Lower leg skin (tissue), 4 donors: ENCODE measurements around the gene RASGEF1B. TPM values are rescaled to one million over a fixed set of nuclear protein-coding genes. Genes with fewer than 3 reads are reported as not detected.

Experiments used
- DNase-seq, 2 donors: peaks; one replicate each; pipeline ENCODE4 v3.0.0-alpha.2; 2019; ENCODE audit warnings: low spot score in 2 of 2
- H3K4me3 ChIP-seq: fragments of 200-600 bp; sonication (generic); 2 replicates; pipeline ENCODE4 v1.5.1; 2017; ENCODE audit warnings: mild to moderate bottlenecking, low read depth; ENCODE audit not compliant: poor library complexity, severe bottlenecking
- CTCF ChIP-seq, 3 donors: fragments of 450-650 bp; IDR thresholded peaks; one replicate each; pipeline ENCODE4 v1.5.1; 2016; ENCODE audit warnings: antibody characterized with exemption in 3 of 3, mild to moderate bottlenecking in 3 of 3, moderate library complexity in 2 of 3
- POLR2A ChIP-seq, 2 donors: fragments of 450-650 bp; IDR thresholded peaks; one replicate each; pipeline ENCODE4 v1.6.1; 2016 to 2017; ENCODE audit warnings: antibody characterized with exemption in 2 of 2, mild to moderate bottlenecking in 1 of 2, moderate library complexity in 1 of 2
- WGBS, 2 donors: methylation state at CpG; one replicate each; pipeline ENCODE4 v1.1.5; 2018; 5-methylcytosine and 5-hydroxymethylcytosine counted together
- intact Hi-C: fragments of 100-400 bp; cut with DNase I; formaldehyde crosslinking; loops from one replicate; pipeline ENCODE4 v1.15.0; 2023; ENCODE audit warnings: low total_unique reads
- total RNA-seq, 4 donors: library from RNA; depleted of rRNA; stranded (reverse); fragments of >200 nt; gene quantifications; one replicate each; pipeline ENCODE4 v1.1.0, GENCODE V29; 2016

RASGEF1B gene
- total RNA-seq, 4 donors from 2014 or later = 53.7 to 58.2 (median 57.6) TPM

- TF ChIP-seq CTCF (IDR thresholded peaks at IDR 0.05) (no peak), POLR2A (IDR thresholded peaks at IDR 0.05) (no peak)
- intact Hi-C loops = no loop called here
- H3K4me3 ChIP-seq = no peak overlapping the region
- DNase-seq = no peak
- 72 to 73% methylated on average over 4 of the region's 4 CpGs for WGBS, 2 donors
Observed at GRCh38 chr4:81453024-81453423, 18.7 kb downstream of the RASGEF1B start.

GRCh38 chr4:81452452-81453006, 19.2 kb downstream of the RASGEF1B start:
- no peak overlapping the region for H3K4me3 ChIP-seq
- TF ChIP-seq CTCF (IDR thresholded peaks at IDR 0.05) (no peak), POLR2A (IDR thresholded peaks at IDR 0.05) (no peak)
- DNase-seq = no peak
- intact Hi-C loops = no loop called here
- WGBS, 2 donors = 64 to 78% methylated on average over 1 of the region's 1 CpG

GRCh38 chr4:81449015-81449414, 22.7 kb downstream of the RASGEF1B start:
- no peak for TF ChIP-seq POLR2A (IDR thresholded peaks at IDR 0.05)
- TF ChIP-seq CTCF (IDR thresholded peaks at IDR 0.05) = no peak
- DNase-seq = no peak
- intact Hi-C loops = no loop called here
- H3K4me3 ChIP-seq = no peak overlapping the region
- WGBS, 2 donors = 74 to 81% methylated on average over 6 of the region's 6 CpGs

GRCh38 chr4:81447566-81448229, 24.0 kb downstream of the RASGEF1B start:
- 84 to 86% methylated on average over 10 of the region's 10 CpGs for WGBS, 2 donors
- H3K4me3 ChIP-seq = no peak overlapping the region

GRCh38 chr4:81446634-81447033, 25.1 kb downstream of the RASGEF1B start:
- no peak overlapping the region for H3K4me3 ChIP-seq
- 72 to 81% methylated on average over 1 of the region's 1 CpG for WGBS, 2 donors
- DNase-seq = no peak
- intact Hi-C loops = no loop called here
- TF ChIP-seq CTCF (IDR thresholded peaks at IDR 0.05) (no peak), POLR2A (IDR thresholded peaks at IDR 0.05) (no peak)

More at GRCh38 chr4:81447566-81448229, 24.0 kb downstream of the RASGEF1B start:
- TF ChIP-seq CTCF (IDR thresholded peaks at IDR 0.05) (no peak), POLR2A (IDR thresholded peaks at IDR 0.05) (no peak)
- DNase-seq = no peak
- intact Hi-C loops = no loop called here
